ENCODE results near the gene SLC24A3. TPM values are rescaled to one million over a fixed set of nuclear protein-coding genes. Genes with fewer than 3 reads are reported as not detected.

SLC24A3 gene
- total RNA-seq, 4 donors from 2014 or later: 4.2 to 6.4 (median 5.6) TPM

GRCh38 chr20:19554666-19555065 is 342.2 kb downstream of the SLC24A3 start:
- Histone ChIP-seq H3K36me3 (no peaks in the 10 kb centered on the region), H3K27ac (no peak overlapping the region), H3K4me3 (no peak overlapping the region), H3K4me1 (peaks cover 16% of the 10 kb centered on the region), H3K9me3 (no peaks in the 10 kb centered on the region), H3K27me3 (no peaks in the 10 kb centered on the region)
- TF ChIP-seq EP300 (IDR thresholded peaks at IDR 0.05) (no peak), POLR2A (IDR thresholded peaks at IDR 0.05) (no peak), POLR2AphosphoS5 (IDR thresholded peaks at IDR 0.05) (no peak), CTCF (IDR thresholded peaks at IDR 0.05) (no peak)
- no peak for DNase-seq (ENCODE audit: low spot score in 2 of 2)
- WGBS: 84% methylated on average over 1 of the region's 1 CpG

- Histone ChIP-seq H3K4me1 (peaks cover 16% of the 10 kb centered on the region), H3K36me3 (no peaks in the 10 kb centered on the region), H3K27ac (no peak overlapping the region), H3K4me3 (no peak overlapping the region), H3K9me3 (no peaks in the 10 kb centered on the region), H3K27me3 (no peaks in the 10 kb centered on the region)
- no peak for DNase-seq (ENCODE audit: low spot score in 2 of 2)
- TF ChIP-seq POLR2A (IDR thresholded peaks at IDR 0.05): no peak
- TF ChIP-seq POLR2AphosphoS5 (IDR thresholded peaks at IDR 0.05): no peak
These were observed 343.3 kb downstream of the SLC24A3 start for GRCh38 chr20:19555726-19556125.

- no peak for DNase-seq (ENCODE audit: low spot score in 2 of 2)
- Histone ChIP-seq H3K27ac (no peak overlapping the region), H3K4me1 (peaks cover 8% of the 10 kb centered on the region), H3K36me3 (no peaks in the 10 kb centered on the region), H3K4me3 (no peak overlapping the region), H3K9me3 (no peaks in the 10 kb centered on the region), H3K27me3 (no peaks in the 10 kb centered on the region)
- WGBS: 100% methylated on average over 1 of the region's 1 CpG
- no peak for TF ChIP-seq EP300 (IDR thresholded peaks at IDR 0.05)
- no peak for TF ChIP-seq CTCF (IDR thresholded peaks at IDR 0.05)
- TF ChIP-seq POLR2A (IDR thresholded peaks at IDR 0.05): no peak
These were observed 344.8 kb downstream of the SLC24A3 start for GRCh38 chr20:19557291-19557690.

GRCh38 chr20:19560881-19561480 is 348.5 kb downstream of the SLC24A3 start:
- H3K4me3 ChIP-seq: no peak overlapping the region
- H3K27ac ChIP-seq: no peak overlapping the region
- DNase-seq (ENCODE audit: low spot score in 2 of 2): no peak
- no peaks in the 10 kb centered on the region for H3K36me3 ChIP-seq
- peaks cover 3% of the 10 kb centered on the region for H3K4me1 ChIP-seq
- 64% methylated on average over 8 of the region's 8 CpGs for WGBS
- no peaks in the 10 kb centered on the region for H3K9me3 ChIP-seq
- H3K27me3 ChIP-seq: no peaks in the 10 kb centered on the region
- no peak for TF ChIP-seq POLR2A (IDR thresholded peaks at IDR 0.05)
- TF ChIP-seq CTCF (IDR thresholded peaks at IDR 0.05): no peak
- no peak for TF ChIP-seq POLR2AphosphoS5 (IDR thresholded peaks at IDR 0.05)
- TF ChIP-seq EP300 (IDR thresholded peaks at IDR 0.05): no peak

GRCh38 chr20:19562426-19562825 is 350.0 kb downstream of the SLC24A3 start:
- 94% methylated on average over 4 of the region's 4 CpGs for WGBS
- DNase-seq (ENCODE audit: low spot score in 2 of 2): no peak

More at GRCh38 chr20:19562426-19562825, 350.0 kb downstream of the SLC24A3 start:
- no peak overlapping the region for H3K4me3 ChIP-seq
- H3K4me1 ChIP-seq: peaks cover 3% of the 10 kb centered on the region
- no peaks in the 10 kb centered on the region for H3K36me3 ChIP-seq
- no peak for TF ChIP-seq CTCF (IDR thresholded peaks at IDR 0.05)
- TF ChIP-seq POLR2AphosphoS5 (IDR thresholded peaks at IDR 0.05): no peak
- TF ChIP-seq EP300 (IDR thresholded peaks at IDR 0.05): no peak
- TF ChIP-seq POLR2A (IDR thresholded peaks at IDR 0.05): no peak
- H3K27ac ChIP-seq: no peak overlapping the region
- no peaks in the 10 kb centered on the region for H3K9me3 ChIP-seq
- H3K27me3 ChIP-seq: no peaks in the 10 kb centered on the region

Data from suprapubic skin (tissue), 4 donors.